ENCODE results near the gene RTF1. TPM values are rescaled to one million over a fixed set of nuclear protein-coding genes. Genes with fewer than 3 reads are reported as not detected.

RTF1 gene
- polyA plus RNA-seq, 1 donor (not counting 4 experiments of a cell fraction or from before 2014, with no cell fraction given), result 28.5 TPM

GRCh38 chr15:41507820-41508290 is 91.0 kb downstream of the RTF1 start:
- no peak for TF ChIP-seq EZH2 (IDR thresholded peaks at IDR 0.05; ENCODE audit: low read length)
- no peak for TF ChIP-seq CTCF (optimal IDR thresholded peaks at IDR 0.05 in 1 of 3, IDR thresholded peaks at IDR 0.05 in 1 of 3, conservative IDR thresholded peaks at IDR 0.05 in 1 of 3; ENCODE audit: extremely low read depth in 1 of 3, insufficient read depth in 2 of 3, low read length in 3 of 3)
- H3K9me1 ChIP-seq (ENCODE audit: control insufficient read depth, extremely low read depth, insufficient read depth, low read length), result no peaks in the 10 kb centered on the region
- H3K79me2 ChIP-seq (ENCODE audit: control insufficient read depth, insufficient read depth, low read length), result no peaks in the 10 kb centered on the region
- FAIRE-seq (peak; percentile 60), DNase-seq (ENCODE audit: low read depth, low spot score) (no peak)
- peaks cover 2% of the 10 kb centered on the region for H4K20me1 ChIP-seq (ENCODE audit: control insufficient read depth, extremely low read depth, insufficient read depth, low read length)
- no peak overlapping the region for H3K9ac ChIP-seq (ENCODE audit: control insufficient read depth, extremely low read depth, insufficient read depth, low read length)
- H3K4me2 ChIP-seq (ENCODE audit: control insufficient read depth, extremely low read depth, insufficient read depth, low read depth, low read length), result no peak overlapping the region
- peaks cover 18% of the 10 kb centered on the region for H3K4me1 ChIP-seq (ENCODE audit: control insufficient read depth, extremely low read depth, insufficient read depth, low read length)
- H3K4me3 ChIP-seq (ENCODE audit: control insufficient read depth in 2 of 3, extremely low read depth in 1 of 3, insufficient read depth in 2 of 3, low read depth in 1 of 3, low read length in 3 of 3), result no peak overlapping the region
- H3K27me3 ChIP-seq (ENCODE audit: control insufficient read depth, extremely low read depth, insufficient read depth, low read length), result peaks cover 60% of the 10 kb centered on the region
- H3K36me3 ChIP-seq (ENCODE audit: control insufficient read depth in 2 of 2, extremely low read depth in 1 of 2, insufficient read depth in 2 of 2, low read length in 2 of 2), result no peaks in the 10 kb centered on the region
- dilution Hi-C loops (cut with MboI; ENCODE audit: extremely low pct_ligation_motif_present, low sequenced_read_pairs), result no loop called here
- no peaks in the 10 kb centered on the region for H3K9me3 ChIP-seq (ENCODE audit: control insufficient read depth, low read depth, low read length)
- no peak overlapping the region for H3K27ac ChIP-seq (ENCODE audit: control insufficient read depth, insufficient read depth, low read length)
- H2AFZ ChIP-seq (ENCODE audit: control insufficient read depth, low read length), result no peak overlapping the region

GRCh38 chr15:41510728-41511127 is 93.8 kb downstream of the RTF1 start:
- Histone ChIP-seq H3K4me1 (ENCODE audit: control insufficient read depth, extremely low read depth, insufficient read depth, low read length) (peaks cover 15% of the 10 kb centered on the region), H3K27ac (ENCODE audit: control insufficient read depth, insufficient read depth, low read length) (no peak overlapping the region), H3K9ac (ENCODE audit: control insufficient read depth, extremely low read depth, insufficient read depth, low read length) (no peak overlapping the region), H3K4me2 (ENCODE audit: control insufficient read depth, extremely low read depth, insufficient read depth, low read depth, low read length) (no peak overlapping the region), H3K9me3 (ENCODE audit: control insufficient read depth, low read depth, low read length) (no peaks in the 10 kb centered on the region), H3K36me3 (ENCODE audit: control insufficient read depth in 2 of 2, extremely low read depth in 1 of 2, insufficient read depth in 2 of 2, low read length in 2 of 2) (no peaks in the 10 kb centered on the region), H3K9me1 (ENCODE audit: control insufficient read depth, extremely low read depth, insufficient read depth, low read length) (no peaks in the 10 kb centered on the region), H3K27me3 (ENCODE audit: control insufficient read depth, extremely low read depth, insufficient read depth, low read length) (peaks cover 43% of the 10 kb centered on the region), H3K79me2 (ENCODE audit: control insufficient read depth, insufficient read depth, low read length) (no peaks in the 10 kb centered on the region), H4K20me1 (ENCODE audit: control insufficient read depth, extremely low read depth, insufficient read depth, low read length) (peaks cover 2% of the 10 kb centered on the region), H2AFZ (ENCODE audit: control insufficient read depth, low read length) (no peak overlapping the region), H3K4me3 (ENCODE audit: control insufficient read depth in 2 of 3, extremely low read depth in 1 of 3, insufficient read depth in 2 of 3, low read depth in 1 of 3, low read length in 3 of 3) (no peak overlapping the region)
- FAIRE-seq (no peak), DNase-seq (ENCODE audit: low read depth, low spot score) (no peak)
- dilution Hi-C loops (cut with MboI; ENCODE audit: extremely low pct_ligation_motif_present, low sequenced_read_pairs), result no loop called here
- TF ChIP-seq CTCF (optimal IDR thresholded peaks at IDR 0.05 in 1 of 3, IDR thresholded peaks at IDR 0.05 in 1 of 3, conservative IDR thresholded peaks at IDR 0.05 in 1 of 3; ENCODE audit: extremely low read depth in 1 of 3, insufficient read depth in 2 of 3, low read length in 3 of 3) (no peak), EZH2 (IDR thresholded peaks at IDR 0.05; ENCODE audit: low read length) (peak; percentile 62)

Measured in keratinocyte (primary cell).